GM23248 (cell line): ENCODE measurements around the gene CDK16. TPM values are rescaled to one million over a fixed set of nuclear protein-coding genes. Genes with fewer than 3 reads are reported as not detected.

Experiments
- DNase-seq: peaks from one replicate; pipeline ENCODE4 v3.0.0-alpha.2; 2015
- H2AFZ ChIP-seq: fragments of 200-600 bp; sonication (generic); 2 replicates; pipeline ENCODE4 v1.6.1; 2016; ENCODE audit warnings: antibody characterized with exemption
- H3F3A ChIP-seq: fragments of 200-600 bp; sonication (generic); 2 replicates; pipeline ENCODE4 v1.6.1; 2016; ENCODE audit warnings: mild to moderate bottlenecking, antibody characterized with exemption, mixed run types; ENCODE audit not compliant: insufficient read depth
- H3K27ac ChIP-seq: fragments of 200-600 bp; sonication (generic); 2 replicates; pipeline ENCODE4 v1.5.1; 2016; ENCODE audit warnings: mild to moderate bottlenecking
- H3K27me3 ChIP-seq: fragments of 200-600 bp; sonication (generic); replicated peaks from 2 replicates; pipeline ENCODE4 v1.6.1; 2016; ENCODE audit warnings: mild to moderate bottlenecking; ENCODE audit not compliant: insufficient read depth
- H3K36me3 ChIP-seq: fragments of 200-600 bp; sonication (generic); 2 replicates; pipeline ENCODE4 v1.6.1; 2016; ENCODE audit warnings: low read depth, mild to moderate bottlenecking
- H3K4me1 ChIP-seq: fragments of 200-600 bp; sonication (generic); 2 replicates; pipeline ENCODE4 v1.6.1; 2016; ENCODE audit warnings: mild to moderate bottlenecking; ENCODE audit not compliant: insufficient read depth
- H3K4me2 ChIP-seq: fragments of 200-600 bp; sonication (generic); one replicate; pipeline ENCODE4 v1.6.1; 2016; ENCODE audit warnings: mild to moderate bottlenecking; ENCODE audit not compliant: unreplicated experiment
- H3K4me3 ChIP-seq: fragments of 200-600 bp; sonication (generic); 2 replicates; pipeline ENCODE4 v1.5.1; 2016; ENCODE audit warnings: mild to moderate bottlenecking
- H3K79me2 ChIP-seq: fragments of 200-600 bp; sonication (generic); 2 replicates; pipeline ENCODE4 v1.6.1; 2016; ENCODE audit warnings: mild to moderate bottlenecking; ENCODE audit not compliant: insufficient read depth
- H3K9ac ChIP-seq: fragments of 200-600 bp; sonication (generic); 2 replicates; pipeline ENCODE4 v1.6.1; 2016; ENCODE audit warnings: mild to moderate bottlenecking
- H3K9me2 ChIP-seq: fragments of 200-600 bp; sonication (generic); 2 replicates; pipeline ENCODE4 v1.6.1; 2016; ENCODE audit warnings: mixed run types, mild to moderate bottlenecking, moderate library complexity; ENCODE audit not compliant: insufficient read depth
- H3K9me3 ChIP-seq: fragments of 200-600 bp; sonication (generic); one replicate; pipeline ENCODE4 v1.6.1; 2017; ENCODE audit warnings: low read depth
- H4K20me1 ChIP-seq: fragments of 200-600 bp; sonication (generic); 2 replicates; pipeline ENCODE4 v1.6.0; 2016; ENCODE audit not compliant: insufficient read depth
- EZH2 ChIP-seq: fragments of 200-600 bp; sonication (generic); IDR thresholded peaks from 2 replicates; pipeline ENCODE4 v1.6.1; 2018; ENCODE audit warnings: antibody characterized with exemption, mild to moderate bottlenecking; ENCODE audit not compliant: insufficient read depth, poor library complexity, severe bottlenecking
- EZH2phosphoT487 ChIP-seq: fragments of 200-600 bp; sonication (generic); IDR thresholded peaks from 2 replicates; pipeline ENCODE4 v1.6.1; 2018; ENCODE audit warnings: antibody characterized with exemption, moderate library complexity, mild to moderate bottlenecking, low read depth; ENCODE audit not compliant: insufficient read depth
- WGBS, 2 experiments: methylation state at CpG; one replicate each; pipeline ENCODE4 v1.1.6; 2015 to 2017; ENCODE audit warnings: low lambda C conversion rate in 2 of 2, low coverage in 1 of 2; ENCODE audit errors: missing lambda C conversion rate in 2 of 2; 5-methylcytosine and 5-hydroxymethylcytosine counted together
- in situ Hi-C: fragments of 300-500 bp; cut with MboI; formaldehyde crosslinking; loops from 2 replicates; pipeline ENCODE4 v1.15.0; 2020
- polyA plus RNA-seq: library from polyadenylated mRNA; unstranded; fragments of >200 nt; fragmentation: Nextera tagmentation; extraction: Ambion mirVana; gene quantifications from 2 replicates; pipeline ENCODE4 v1.2.1, GENCODE V29; 2016
- total RNA-seq: library from RNA; depleted of rRNA; stranded (reverse); fragments of >200 nt; shearing (Covaris generic); gene quantifications from 2 replicates; pipeline ENCODE4 v1.2.3, GENCODE V29; 2014

Gene CDK16
- total and polyA plus RNA-seq, 2 experiments from 2014 or later = 97.8 to 103 TPM

DNA sequence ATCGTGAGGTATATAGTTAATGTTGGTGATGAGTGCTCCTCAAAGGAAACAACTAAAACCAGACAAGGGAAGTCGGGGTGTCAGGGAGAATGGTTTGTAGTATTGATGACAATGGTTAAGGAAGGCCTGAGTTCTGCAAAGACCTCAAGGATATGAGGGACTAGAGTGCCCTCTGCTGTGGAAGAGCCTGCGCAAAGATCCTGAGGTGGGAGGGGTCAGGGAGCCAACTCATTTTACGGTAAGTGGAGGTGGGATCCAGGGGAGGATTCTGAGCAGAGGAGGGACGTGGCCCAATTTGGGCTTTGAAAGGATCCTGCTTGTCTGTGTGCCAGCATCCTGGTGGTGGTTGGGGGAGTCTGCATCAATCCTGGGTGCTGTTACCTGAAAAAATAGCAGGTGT, 13.5 kb upstream of the CDK16 start:
- H3K9ac ChIP-seq = no peak overlapping the region
- no peaks in the 10 kb centered on the region for H3K27me3 ChIP-seq
- H3K79me2 ChIP-seq = peaks cover 48% of the 10 kb centered on the region
- 54 to 77% methylated on average over 3 to 5 of the region's 5 CpGs for WGBS, 2 experiments
- H3K9me2 ChIP-seq = no peaks in the 10 kb centered on the region
- in situ Hi-C loops = loop anchor here (25.0 kb wide), 1 partner anchor 182 kb away; no protein-coding TSS in a partner anchor
- no peak for TF ChIP-seq EZH2
- no peak for TF ChIP-seq EZH2phosphoT487
- H3F3A ChIP-seq = no peaks in the 10 kb centered on the region
- no peak overlapping the region for H3K4me3 ChIP-seq
- H3K27ac ChIP-seq = 0 out of 2 replicates have a peak overlapping the region, but pooled peaks have one; percentile 12
- H3K4me2 ChIP-seq = no peak overlapping the region
- peaks cover 5% of the 10 kb centered on the region for H3K4me1 ChIP-seq
- H2AFZ ChIP-seq = no peak overlapping the region
- H3K36me3 ChIP-seq = peaks cover 29% of the 10 kb centered on the region; the same call in 1 of the 2 replicates
- no peaks in the 10 kb centered on the region for H3K9me3 ChIP-seq
- DNase-seq = no peak
- H4K20me1 ChIP-seq = no peaks in the 10 kb centered on the region

- peaks cover 25% of the 10 kb centered on the region; the same call in 1 of the 2 replicates for H3K36me3 ChIP-seq
- no peaks in the 10 kb centered on the region for H3F3A ChIP-seq
- H4K20me1 ChIP-seq = no peaks in the 10 kb centered on the region
- H3K9ac ChIP-seq = no peak overlapping the region
- H3K4me2 ChIP-seq = no peak overlapping the region
- WGBS, 2 experiments = 85 to 94% methylated on average over 3 of the region's 3 CpGs
- peaks cover 40% of the 10 kb centered on the region for H3K79me2 ChIP-seq
- no peaks in the 10 kb centered on the region for H3K27me3 ChIP-seq
- in situ Hi-C loops = loop anchor here (25.0 kb wide), 1 partner anchor 181 kb away; no protein-coding TSS in a partner anchor
- no peak for TF ChIP-seq EZH2
- TF ChIP-seq EZH2phosphoT487 = no peak
- no peak overlapping the region for H3K4me3 ChIP-seq
- H3K9me3 ChIP-seq = no peaks in the 10 kb centered on the region
- DNase-seq = peak; percentile 69
- no peak overlapping the region for H2AFZ ChIP-seq
- H3K4me1 ChIP-seq = no peaks in the 10 kb centered on the region
- H3K27ac ChIP-seq = peak overlapping the region; percentile 41; the same call in 1 of the 2 replicates
- no peaks in the 10 kb centered on the region for H3K9me2 ChIP-seq
Observed at GRCh38 chrX:47206316-47206715, 12.2 kb upstream of the CDK16 start.

- Histone ChIP-seq H4K20me1 (no peaks in the 10 kb centered on the region), H3K9me3 (no peaks in the 10 kb centered on the region), H3K79me2 (peaks cover 23% of the 10 kb centered on the region), H3K4me3 (no peak overlapping the region), H3K9me2 (no peaks in the 10 kb centered on the region), H3K27ac (no peak overlapping the region), H3K4me2 (no peak overlapping the region), H3K27me3 (no peaks in the 10 kb centered on the region), H3K4me1 (no peaks in the 10 kb centered on the region), H2AFZ (no peak overlapping the region), H3F3A (peaks cover 15% of the 10 kb centered on the region), H3K9ac (no peak overlapping the region), H3K36me3 (peaks cover 19% of the 10 kb centered on the region; the same call in 1 of the 2 replicates)
- DNase-seq = no peak
- 63 to 79% methylated on average over 5 to 12 of the region's 12 CpGs for WGBS, 2 experiments
- in situ Hi-C loops = loop anchor here (25.0 kb wide), 1 partner anchor 179 kb away; no protein-coding TSS in a partner anchor
- TF ChIP-seq EZH2phosphoT487 = no peak
- TF ChIP-seq EZH2 = no peak
Observed at GRCh38 chrX:47208108-47208507, 10.4 kb upstream of the CDK16 start.

GRCh38 chrX:47209508-47210238, 8.8 kb upstream of the CDK16 start:
- no peaks in the 10 kb centered on the region for H3K27me3 ChIP-seq
- no peaks in the 10 kb centered on the region for H3K4me1 ChIP-seq
- peaks cover 16% of the 10 kb centered on the region; the same call in 1 of the 2 replicates for H3K79me2 ChIP-seq
- H3K9ac ChIP-seq = no peak overlapping the region
- DNase-seq = no peak
- H3F3A ChIP-seq = peaks cover 26% of the 10 kb centered on the region
- TF ChIP-seq EZH2 = no peak
- TF ChIP-seq EZH2phosphoT487 = no peak
- no peak overlapping the region for H3K4me2 ChIP-seq
- no peaks in the 10 kb centered on the region for H3K9me3 ChIP-seq
- no peak overlapping the region for H3K4me3 ChIP-seq
- H4K20me1 ChIP-seq = no peaks in the 10 kb centered on the region
- peaks cover 19% of the 10 kb centered on the region; the same call in 1 of the 2 replicates for H3K36me3 ChIP-seq
- WGBS, 2 experiments = 83 to 85% methylated on average over 15 to 16 of the region's 16 CpGs
- H2AFZ ChIP-seq = no peak overlapping the region
- H3K9me2 ChIP-seq = no peaks in the 10 kb centered on the region
- in situ Hi-C loops = loop anchor here (25.0 kb wide), 1 partner anchor 178 kb away; no protein-coding TSS in a partner anchor
- no peak overlapping the region for H3K27ac ChIP-seq
